Loucy (cell line): ENCODE results near the gene GRM5.

Experiments used
- EZH2phosphoT487 ChIP-seq: fragments of 200-600 bp; IDR thresholded peaks from 2 replicates; pipeline ENCODE4 v1.6.1; 2018; ENCODE audit warnings: antibody characterized with exemption, mild to moderate bottlenecking, moderate library complexity, borderline replicate concordance
- TF ChIP-seq, protein P1 (sequence below): fragments of 200-600 bp; sonication (generic); conservative IDR thresholded peaks from 2 replicates; pipeline ENCODE4 v1.5.1; 2014; ENCODE audit warnings: mild to moderate bottlenecking, antibody characterized with exemption, low read length

- TF ChIP-seq, protein P1, sequence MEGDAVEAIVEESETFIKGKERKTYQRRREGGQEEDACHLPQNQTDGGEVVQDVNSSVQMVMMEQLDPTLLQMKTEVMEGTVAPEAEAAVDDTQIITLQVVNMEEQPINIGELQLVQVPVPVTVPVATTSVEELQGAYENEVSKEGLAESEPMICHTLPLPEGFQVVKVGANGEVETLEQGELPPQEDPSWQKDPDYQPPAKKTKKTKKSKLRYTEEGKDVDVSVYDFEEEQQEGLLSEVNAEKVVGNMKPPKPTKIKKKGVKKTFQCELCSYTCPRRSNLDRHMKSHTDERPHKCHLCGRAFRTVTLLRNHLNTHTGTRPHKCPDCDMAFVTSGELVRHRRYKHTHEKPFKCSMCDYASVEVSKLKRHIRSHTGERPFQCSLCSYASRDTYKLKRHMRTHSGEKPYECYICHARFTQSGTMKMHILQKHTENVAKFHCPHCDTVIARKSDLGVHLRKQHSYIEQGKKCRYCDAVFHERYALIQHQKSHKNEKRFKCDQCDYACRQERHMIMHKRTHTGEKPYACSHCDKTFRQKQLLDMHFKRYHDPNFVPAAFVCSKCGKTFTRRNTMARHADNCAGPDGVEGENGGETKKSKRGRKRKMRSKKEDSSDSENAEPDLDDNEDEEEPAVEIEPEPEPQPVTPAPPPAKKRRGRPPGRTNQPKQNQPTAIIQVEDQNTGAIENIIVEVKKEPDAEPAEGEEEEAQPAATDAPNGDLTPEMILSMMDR: no peak
- TF ChIP-seq EZH2phosphoT487: no peak
Measured at GRCh38 chr11:88861618-88862017, 204.2 kb downstream of the GRM5 start.
